A673 (cell line): Measurements from ENCODE around the gene GRIK3. TPM values are rescaled to one million over a fixed set of nuclear protein-coding genes. Genes with fewer than 3 reads are reported as not detected.

Source experiments
- BruUV-seq: library from RNA; stranded (reverse); fragments of 400-500 nt; replicated peaks from 2 replicates; lab custom pipeline; 2021; lab: Mats Ljungman, UMichigan
- CTCF ChIA-PET: fragments of 300-600 bp; sonication (Branson Sonifier 250); formaldehyde crosslinking; loops from one replicate; lab custom pipeline; 2022; ENCODE audit warnings: antibody characterized with exemption; lab: Charles Lee
- POLR2A ChIA-PET: fragments of 300-600 bp; sonication (Branson Sonifier 250); formaldehyde crosslinking; loops from one replicate; lab custom pipeline; 2022; ENCODE audit warnings: antibody characterized with exemption; ENCODE audit not compliant: low non-redundant PET; lab: Charles Lee
- DNase-seq: peaks from one replicate; pipeline ENCODE4 v3.0.0-alpha.2; 2015; ENCODE audit warnings: low spot score
- H3K27ac ChIP-seq: fragments of 200-600 bp; sonication (generic); 2 replicates; pipeline ENCODE4 v1.5.1; 2016; ENCODE audit warnings: mixed run types, low read depth, mild to moderate bottlenecking, mixed read lengths, antibody characterized with exemption, low read length; ENCODE audit not compliant: poor library complexity, severe bottlenecking
- H3K27me3 ChIP-seq: fragments of 200-600 bp; sonication (generic); replicated peaks from 2 replicates; pipeline ENCODE4 v1.6.1; 2017; ENCODE audit warnings: mixed run types, low read depth, mild to moderate bottlenecking, mixed read lengths, antibody characterized with exemption, low read length; ENCODE audit not compliant: insufficient read depth, poor library complexity
- H3K36me3 ChIP-seq: fragments of 200-600 bp; sonication (generic); 2 replicates; pipeline ENCODE4 v1.6.1; 2016; ENCODE audit warnings: mixed run types, mild to moderate bottlenecking, mixed read lengths, antibody characterized with exemption, low read length; ENCODE audit not compliant: insufficient read depth, poor library complexity, severe bottlenecking
- H3K4me1 ChIP-seq: fragments of 200-600 bp; sonication (generic); 2 replicates; pipeline ENCODE4 v1.6.1; 2017; ENCODE audit warnings: mixed run types, mild to moderate bottlenecking, mixed read lengths, antibody characterized with exemption, low read length; ENCODE audit not compliant: insufficient read depth, poor library complexity, severe bottlenecking
- H3K4me3 ChIP-seq: fragments of 200-600 bp; sonication (generic); 2 replicates; pipeline ENCODE4 v1.5.1; 2016; ENCODE audit warnings: low read depth, mixed run types, mild to moderate bottlenecking, mixed read lengths, low read length; ENCODE audit not compliant: poor library complexity, severe bottlenecking
- H3K9me3 ChIP-seq: fragments of 200-600 bp; sonication (generic); 2 replicates; pipeline ENCODE4 v1.6.1; 2016; ENCODE audit warnings: mixed run types, low read depth, mild to moderate bottlenecking, mixed read lengths, antibody characterized with exemption, low read length; ENCODE audit not compliant: poor library complexity, severe bottlenecking
- EZH2 ChIP-seq: fragments of 200-600 bp; sonication (generic); IDR thresholded peaks from 2 replicates; pipeline ENCODE4 v1.6.1; 2017; ENCODE audit warnings: borderline replicate concordance, low read depth, mild to moderate bottlenecking, mixed read lengths, antibody characterized with exemption, low read length; ENCODE audit not compliant: poor library complexity, severe bottlenecking
- intact Hi-C: fragments of 100-400 bp; cut with micrococcal nuclease; formaldehyde crosslinking; loops from one replicate; pipeline ENCODE4 v1.10.0; 2022; ENCODE audit not compliant: unreplicated experiment
- total RNA-seq: library from RNA; stranded (reverse); gene quantifications from 2 replicates; pipeline ENCODE4 v1.2.3, GENCODE V29; 2021
- TF ChIP-seq, protein P1 (sequence below): fragments of 300-800, 200-600 bp; sonication (generic); conservative IDR thresholded peaks from 2 replicates; pipeline ENCODE4 v1.5.1; 2017; ENCODE audit warnings: low read depth, mild to moderate bottlenecking, antibody characterized with exemption, low read length, moderate library complexity, mixed read lengths

GRIK3 gene
- total RNA-seq, 1 experiment from 2014 or later, result 0.17 TPM

- H3K4me1 ChIP-seq, result no peaks in the 10 kb centered on the region
- POLR2A ChIA-PET, result no interaction called here
- no peak overlapping the region for H3K4me3 ChIP-seq
- no peaks in the 10 kb centered on the region for H3K9me3 ChIP-seq
- H3K27ac ChIP-seq, result no peak overlapping the region
- CTCF ChIA-PET, result no interaction called here
- no peak for DNase-seq
- TF ChIP-seq, protein P1, sequence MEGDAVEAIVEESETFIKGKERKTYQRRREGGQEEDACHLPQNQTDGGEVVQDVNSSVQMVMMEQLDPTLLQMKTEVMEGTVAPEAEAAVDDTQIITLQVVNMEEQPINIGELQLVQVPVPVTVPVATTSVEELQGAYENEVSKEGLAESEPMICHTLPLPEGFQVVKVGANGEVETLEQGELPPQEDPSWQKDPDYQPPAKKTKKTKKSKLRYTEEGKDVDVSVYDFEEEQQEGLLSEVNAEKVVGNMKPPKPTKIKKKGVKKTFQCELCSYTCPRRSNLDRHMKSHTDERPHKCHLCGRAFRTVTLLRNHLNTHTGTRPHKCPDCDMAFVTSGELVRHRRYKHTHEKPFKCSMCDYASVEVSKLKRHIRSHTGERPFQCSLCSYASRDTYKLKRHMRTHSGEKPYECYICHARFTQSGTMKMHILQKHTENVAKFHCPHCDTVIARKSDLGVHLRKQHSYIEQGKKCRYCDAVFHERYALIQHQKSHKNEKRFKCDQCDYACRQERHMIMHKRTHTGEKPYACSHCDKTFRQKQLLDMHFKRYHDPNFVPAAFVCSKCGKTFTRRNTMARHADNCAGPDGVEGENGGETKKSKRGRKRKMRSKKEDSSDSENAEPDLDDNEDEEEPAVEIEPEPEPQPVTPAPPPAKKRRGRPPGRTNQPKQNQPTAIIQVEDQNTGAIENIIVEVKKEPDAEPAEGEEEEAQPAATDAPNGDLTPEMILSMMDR, result no peak
- TF ChIP-seq EZH2, result no peak
- no peaks in the 10 kb centered on the region for H3K27me3 ChIP-seq
- no TSS peak for BruUV-seq
- intact Hi-C loops, result no loop called here
- no peaks in the 10 kb centered on the region for H3K36me3 ChIP-seq
These were observed 219.5 kb downstream of the GRIK3 start for GRCh38 chr1:36814774-36815173.

DNA sequence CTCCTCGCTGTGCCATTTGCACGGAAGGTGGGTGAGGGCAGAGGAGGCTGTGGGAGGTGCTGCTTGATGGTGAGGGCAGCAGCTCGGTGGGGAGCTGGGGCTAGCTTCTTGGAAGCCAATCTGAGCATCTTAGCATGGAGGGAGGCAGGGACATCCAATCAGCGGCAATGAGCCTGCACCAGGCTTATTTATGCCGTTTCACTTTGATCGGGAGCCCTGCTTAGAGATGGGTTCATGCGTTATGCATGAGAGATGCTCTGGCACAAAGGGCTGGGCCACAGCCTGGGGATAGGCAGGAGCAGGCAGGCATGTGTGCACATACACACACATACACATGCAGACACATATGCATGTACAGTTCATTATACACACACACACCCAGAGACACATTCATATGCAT lies 220.2 kb downstream of the GRIK3 start:
- intact Hi-C loops, result no loop called here
- CTCF ChIA-PET, result no interaction called here
- Histone ChIP-seq H3K4me1 (no peaks in the 10 kb centered on the region), H3K27ac (no peak overlapping the region), H3K4me3 (no peak overlapping the region), H3K27me3 (no peaks in the 10 kb centered on the region), H3K36me3 (no peaks in the 10 kb centered on the region), H3K9me3 (no peaks in the 10 kb centered on the region)
- POLR2A ChIA-PET, result no interaction called here
- no peak for TF ChIP-seq EZH2
- TF ChIP-seq, protein P1, result no peak
- DNase-seq, result no peak
- BruUV-seq, result no TSS peak

GRCh38 chr1:36807262-36807661 lies 227.1 kb downstream of the GRIK3 start:
- intact Hi-C loops, result no loop called here
- POLR2A ChIA-PET, result no interaction called here
- Histone ChIP-seq H3K4me3 (no peak overlapping the region), H3K36me3 (no peaks in the 10 kb centered on the region), H3K27ac (no peak overlapping the region), H3K4me1 (no peaks in the 10 kb centered on the region), H3K9me3 (no peaks in the 10 kb centered on the region), H3K27me3 (peaks cover 5% of the 10 kb centered on the region)
- CTCF ChIA-PET, result no interaction called here
- no peak for DNase-seq
- TF ChIP-seq, protein P1, result no peak
- TF ChIP-seq EZH2, result no peak
- BruUV-seq, result no TSS peak
